HG02938 (cell line): ENCODE data around the gene CCDC9B.

Experiments
- ATAC-seq: cut with Tn5 transposase; IDR thresholded peaks from one replicate; pipeline ENCODE4 v1.9.1; 2021; ENCODE audit warnings: mild to moderate bottlenecking, moderate library complexity; ENCODE audit not compliant: unreplicated experiment

CCDC9B gene

GRCh38 chr15:40345867-40346578 lies 5.3 kb upstream of the CCDC9B start:
- no peak for ATAC-seq

- no peak for ATAC-seq
These were observed 4.6 kb upstream of the CCDC9B start for GRCh38 chr15:40345225-40345866.

- no peak for ATAC-seq
These were observed 3.9 kb upstream of the CCDC9B start for GRCh38 chr15:40344631-40345120.

GRCh38 chr15:40344217-40344616 lies 3.5 kb upstream of the CCDC9B start:
- ATAC-seq: no peak

- ATAC-seq: no peak
These were observed 2.8 kb upstream of the CCDC9B start for GRCh38 chr15:40343512-40343911.

GRCh38 chr15:40342416-40343320 lies 1.9 kb upstream of the CCDC9B start:
- no peak for ATAC-seq

- ATAC-seq: no peak
These were observed 550 bp downstream of the CCDC9B start for GRCh38 chr15:40340038-40340739.

GRCh38 chr15:40339621-40339945 lies 1.2 kb downstream of the CCDC9B start:
- no peak for ATAC-seq

- no peak for ATAC-seq
These were observed 1.7 kb downstream of the CCDC9B start for GRCh38 chr15:40338921-40339620.

- ATAC-seq: no peak
These were observed 2.6 kb downstream of the CCDC9B start for GRCh38 chr15:40338041-40338657.

GRCh38 chr15:40337597-40337996 lies 3.1 kb downstream of the CCDC9B start:
- no peak for ATAC-seq

GRCh38 chr15:40336744-40337122 lies 4.0 kb downstream of the CCDC9B start:
- no peak for ATAC-seq

- no peak for ATAC-seq
These were observed 4.6 kb downstream of the CCDC9B start for GRCh38 chr15:40335938-40336743.

GRCh38 chr15:40334941-40335795 lies 5.6 kb downstream of the CCDC9B start:
- no peak for ATAC-seq

GRCh38 chr15:40334541-40334940 lies 6.2 kb downstream of the CCDC9B start:
- no peak for ATAC-seq

GRCh38 chr15:40333922-40334492 lies 6.7 kb downstream of the CCDC9B start:
- ATAC-seq: no peak

- ATAC-seq: no peak
These were observed 8.5 kb downstream of the CCDC9B start for GRCh38 chr15:40332113-40332781.
